Neural cell (in vitro differentiated cells): Measurements from ENCODE around the gene DNAH6. TPM values are rescaled to one million over a fixed set of nuclear protein-coding genes. Genes with fewer than 3 reads are reported as not detected.

Experiments
- H2AFZ ChIP-seq: fragments of 200-600, 300-800 bp; sonication (generic), shearing (Covaris generic); 2 replicates; pipeline ENCODE4 v1.6.0; 2014; ENCODE audit warnings: low read depth, mild to moderate bottlenecking, antibody characterized with exemption, low read length, moderate library complexity
- H3F3A ChIP-seq: fragments of 200-600 bp; shearing (Covaris generic); 2 replicates; pipeline ENCODE4 v1.6.1; 2016; ENCODE audit warnings: mild to moderate bottlenecking, moderate library complexity, mixed read lengths, antibody characterized with exemption, low read length; ENCODE audit not compliant: insufficient read depth, poor library complexity, severe bottlenecking
- H3K27ac ChIP-seq: fragments of 200-600, 300-800 bp; sonication (generic), shearing (Covaris generic); 2 replicates; pipeline ENCODE4 v1.5.1; 2014; ENCODE audit warnings: mild to moderate bottlenecking, low read length, moderate library complexity
- H3K27me3 ChIP-seq: fragments of 300-800, 200-600 bp; sonication (generic), shearing (Covaris generic); 2 replicates; pipeline ENCODE4 v1.6.0; 2014; ENCODE audit warnings: mild to moderate bottlenecking, low read depth, low read length, moderate library complexity; ENCODE audit not compliant: insufficient read depth
- H3K36me3 ChIP-seq: fragments of 300-800, 200-600 bp; sonication (generic), shearing (Covaris generic); 2 replicates; pipeline ENCODE4 v1.5.1; 2014; ENCODE audit warnings: mild to moderate bottlenecking, antibody characterized with exemption, low read length, moderate library complexity; ENCODE audit not compliant: insufficient read depth
- H3K4me2 ChIP-seq: fragments of 300-800, 200-600 bp; sonication (generic), shearing (Covaris generic); 2 replicates; pipeline ENCODE4 v1.6.0; 2014; ENCODE audit warnings: mild to moderate bottlenecking, low read length
- H3K4me3 ChIP-seq: fragments of 300-800, 200-600 bp; sonication (generic), shearing (Covaris generic); 2 replicates; pipeline ENCODE4 v1.5.1; 2014; ENCODE audit warnings: mild to moderate bottlenecking, low read length, moderate library complexity
- H3K79me2 ChIP-seq: fragments of 200-600 bp; shearing (Covaris generic); replicated peaks from 2 replicates; pipeline ENCODE4 v1.6.0; 2014; ENCODE audit warnings: mild to moderate bottlenecking, low read length, moderate library complexity; ENCODE audit not compliant: insufficient read depth
- H3K9ac ChIP-seq: fragments of 300-800, 200-600 bp; sonication (generic), shearing (Covaris generic); 2 replicates; pipeline ENCODE4 v1.6.1; 2016; ENCODE audit warnings: mild to moderate bottlenecking, low read length, mixed read lengths
- H3K9me2 ChIP-seq: fragments of 200-600 bp; shearing (Covaris generic); 2 replicates; pipeline ENCODE4 v1.6.1; 2016; ENCODE audit warnings: mild to moderate bottlenecking, low read length, mixed read lengths; ENCODE audit not compliant: insufficient read depth
- H3K9me3 ChIP-seq: fragments of 200-600, 300-800 bp; sonication (generic), shearing (Covaris generic); 2 replicates; pipeline ENCODE4 v1.6.1; 2016; ENCODE audit warnings: mild to moderate bottlenecking, mixed run types, low read length, moderate library complexity, mixed read lengths
- H4K20me1 ChIP-seq: fragments of 200-600 bp; shearing (Covaris generic); 2 replicates; pipeline ENCODE4 v1.6.1; 2016; ENCODE audit warnings: mild to moderate bottlenecking, mixed run types; ENCODE audit not compliant: insufficient read depth
- EP300 ChIP-seq: fragments of 450-650 bp; conservative IDR thresholded peaks from 2 replicates; pipeline ENCODE4 v1.6.1; 2014; ENCODE audit warnings: antibody characterized with exemption, mild to moderate bottlenecking, moderate library complexity; ENCODE audit not compliant: poor library complexity, severe bottlenecking
- EZH2 ChIP-seq: fragments of 200-600, 300-800 bp; shearing (Covaris generic), sonication (generic); IDR thresholded peaks from 2 replicates; pipeline ENCODE4 v1.6.1; 2014; ENCODE audit warnings: antibody characterized with exemption, low read length, borderline replicate concordance, mild to moderate bottlenecking; ENCODE audit not compliant: insufficient read depth, poor library complexity, severe bottlenecking
- MXI1 ChIP-seq: fragments of 450-650 bp; conservative IDR thresholded peaks from 2 replicates; pipeline ENCODE4 v1.6.1; 2014; ENCODE audit warnings: antibody characterized with exemption, mild to moderate bottlenecking; ENCODE audit not compliant: poor library complexity, severe bottlenecking
- POLR2AphosphoS5 ChIP-seq: IDR thresholded peaks from 2 replicates; pipeline ENCODE4 v1.6.1; 2012
- RAD21 ChIP-seq: fragments of 450-650 bp; conservative IDR thresholded peaks from 2 replicates; pipeline ENCODE4 v1.6.1; 2014; ENCODE audit warnings: antibody characterized with exemption, mild to moderate bottlenecking, moderate library complexity
- SMC3 ChIP-seq: fragments of 450-650 bp; conservative IDR thresholded peaks from 2 replicates; pipeline ENCODE4 v1.6.1; 2014; ENCODE audit warnings: antibody characterized with exemption, mild to moderate bottlenecking, moderate library complexity; ENCODE audit not compliant: poor library complexity
- TAF1 ChIP-seq: IDR thresholded peaks from 2 replicates; pipeline ENCODE4 v1.6.1; 2012; ENCODE audit warnings: low read depth
- polyA plus RNA-seq: library from polyadenylated mRNA; depleted of rRNA; stranded (reverse); fragments of >200 nt; gene quantifications from 2 replicates; pipeline ENCODE4 v1.2.3, GENCODE V29; 2014
- TF ChIP-seq, protein P1 (sequence below): fragments of 450-650 bp; IDR thresholded peaks from 2 replicates; pipeline ENCODE4 v1.5.1; 2014; ENCODE audit warnings: antibody characterized with exemption, mild to moderate bottlenecking, moderate library complexity; ENCODE audit not compliant: poor library complexity, severe bottlenecking
- TF ChIP-seq, protein P2 (sequence below): IDR thresholded peaks from 2 replicates; pipeline ENCODE4 v1.6.1; 2012; ENCODE audit warnings: borderline replicate concordance

DNAH6 gene
- polyA plus RNA-seq, 1 donor from 2014 or later, result 2.1 TPM

DNA sequence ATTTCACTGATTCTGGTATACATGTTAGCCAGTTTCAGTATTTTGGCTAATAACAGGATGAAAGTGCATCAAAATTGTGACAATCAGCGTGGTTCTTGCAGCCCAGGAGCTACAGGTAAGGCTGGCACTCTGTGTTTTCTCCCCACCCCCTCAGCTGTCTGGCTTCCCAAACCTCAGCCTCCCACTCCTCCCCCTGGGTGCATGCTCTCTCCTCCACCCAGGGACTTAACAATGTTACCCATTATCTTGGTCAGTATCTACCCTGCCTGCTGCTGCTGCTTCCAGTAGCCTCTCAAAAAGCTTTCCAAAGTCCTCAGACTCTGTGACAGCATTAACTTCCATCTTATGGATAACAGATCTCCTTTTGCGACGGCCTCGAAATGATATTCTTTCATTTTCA lies 323.6 kb downstream of the DNAH6 start:
- no peaks in the 10 kb centered on the region for H4K20me1 ChIP-seq
- no peaks in the 10 kb centered on the region for H3K79me2 ChIP-seq
- H3K9ac ChIP-seq, result no peak overlapping the region
- no peaks in the 10 kb centered on the region for H3K27me3 ChIP-seq
- H2AFZ ChIP-seq, result no peak overlapping the region
- H3F3A ChIP-seq, result no peaks in the 10 kb centered on the region
- H3K36me3 ChIP-seq, result no peaks in the 10 kb centered on the region
- H3K9me2 ChIP-seq, result no peaks in the 10 kb centered on the region
- no peak overlapping the region for H3K4me3 ChIP-seq
- no peak for TF ChIP-seq EP300
- H3K27ac ChIP-seq, result no peak overlapping the region
- H3K4me2 ChIP-seq, result no peak overlapping the region
- H3K9me3 ChIP-seq, result no peaks in the 10 kb centered on the region

DNA sequence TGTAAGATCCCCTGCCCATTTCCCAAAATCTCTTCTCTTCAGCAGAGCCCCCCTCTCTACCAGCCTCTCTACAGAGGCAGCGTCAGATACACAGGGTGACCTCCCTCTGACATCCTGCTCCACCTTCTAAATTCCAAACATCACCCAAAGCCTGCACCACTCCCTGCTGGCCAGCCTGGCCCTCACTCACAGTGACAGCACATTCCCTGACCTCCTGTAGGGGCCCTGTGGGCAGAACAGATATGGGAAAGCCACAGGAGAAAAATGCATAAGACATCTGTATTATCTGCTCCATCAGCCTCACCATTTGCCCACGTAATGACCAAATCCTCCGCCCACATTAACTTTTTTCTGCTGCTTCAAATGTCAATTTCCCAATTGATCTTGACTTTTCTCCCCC lies 324.0 kb downstream of the DNAH6 start:
- no peak overlapping the region for H3K4me3 ChIP-seq
- no peaks in the 10 kb centered on the region for H3K36me3 ChIP-seq
- H4K20me1 ChIP-seq, result no peaks in the 10 kb centered on the region
- no peak overlapping the region for H3K27ac ChIP-seq
- no peak overlapping the region for H2AFZ ChIP-seq
- no peaks in the 10 kb centered on the region for H3K79me2 ChIP-seq
- H3K9ac ChIP-seq, result no peak overlapping the region
- H3K4me2 ChIP-seq, result no peak overlapping the region
- H3K9me2 ChIP-seq, result no peaks in the 10 kb centered on the region
- no peaks in the 10 kb centered on the region for H3K9me3 ChIP-seq
- no peaks in the 10 kb centered on the region for H3F3A ChIP-seq
- TF ChIP-seq TAF1 (no peak), MXI1 (no peak), EZH2 (no peak), RAD21 (no peak), SMC3 (no peak), EP300 (no peak), POLR2AphosphoS5 (no peak)
- TF ChIP-seq, protein P1, sequence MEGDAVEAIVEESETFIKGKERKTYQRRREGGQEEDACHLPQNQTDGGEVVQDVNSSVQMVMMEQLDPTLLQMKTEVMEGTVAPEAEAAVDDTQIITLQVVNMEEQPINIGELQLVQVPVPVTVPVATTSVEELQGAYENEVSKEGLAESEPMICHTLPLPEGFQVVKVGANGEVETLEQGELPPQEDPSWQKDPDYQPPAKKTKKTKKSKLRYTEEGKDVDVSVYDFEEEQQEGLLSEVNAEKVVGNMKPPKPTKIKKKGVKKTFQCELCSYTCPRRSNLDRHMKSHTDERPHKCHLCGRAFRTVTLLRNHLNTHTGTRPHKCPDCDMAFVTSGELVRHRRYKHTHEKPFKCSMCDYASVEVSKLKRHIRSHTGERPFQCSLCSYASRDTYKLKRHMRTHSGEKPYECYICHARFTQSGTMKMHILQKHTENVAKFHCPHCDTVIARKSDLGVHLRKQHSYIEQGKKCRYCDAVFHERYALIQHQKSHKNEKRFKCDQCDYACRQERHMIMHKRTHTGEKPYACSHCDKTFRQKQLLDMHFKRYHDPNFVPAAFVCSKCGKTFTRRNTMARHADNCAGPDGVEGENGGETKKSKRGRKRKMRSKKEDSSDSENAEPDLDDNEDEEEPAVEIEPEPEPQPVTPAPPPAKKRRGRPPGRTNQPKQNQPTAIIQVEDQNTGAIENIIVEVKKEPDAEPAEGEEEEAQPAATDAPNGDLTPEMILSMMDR, result no peak
- TF ChIP-seq, protein P2, sequence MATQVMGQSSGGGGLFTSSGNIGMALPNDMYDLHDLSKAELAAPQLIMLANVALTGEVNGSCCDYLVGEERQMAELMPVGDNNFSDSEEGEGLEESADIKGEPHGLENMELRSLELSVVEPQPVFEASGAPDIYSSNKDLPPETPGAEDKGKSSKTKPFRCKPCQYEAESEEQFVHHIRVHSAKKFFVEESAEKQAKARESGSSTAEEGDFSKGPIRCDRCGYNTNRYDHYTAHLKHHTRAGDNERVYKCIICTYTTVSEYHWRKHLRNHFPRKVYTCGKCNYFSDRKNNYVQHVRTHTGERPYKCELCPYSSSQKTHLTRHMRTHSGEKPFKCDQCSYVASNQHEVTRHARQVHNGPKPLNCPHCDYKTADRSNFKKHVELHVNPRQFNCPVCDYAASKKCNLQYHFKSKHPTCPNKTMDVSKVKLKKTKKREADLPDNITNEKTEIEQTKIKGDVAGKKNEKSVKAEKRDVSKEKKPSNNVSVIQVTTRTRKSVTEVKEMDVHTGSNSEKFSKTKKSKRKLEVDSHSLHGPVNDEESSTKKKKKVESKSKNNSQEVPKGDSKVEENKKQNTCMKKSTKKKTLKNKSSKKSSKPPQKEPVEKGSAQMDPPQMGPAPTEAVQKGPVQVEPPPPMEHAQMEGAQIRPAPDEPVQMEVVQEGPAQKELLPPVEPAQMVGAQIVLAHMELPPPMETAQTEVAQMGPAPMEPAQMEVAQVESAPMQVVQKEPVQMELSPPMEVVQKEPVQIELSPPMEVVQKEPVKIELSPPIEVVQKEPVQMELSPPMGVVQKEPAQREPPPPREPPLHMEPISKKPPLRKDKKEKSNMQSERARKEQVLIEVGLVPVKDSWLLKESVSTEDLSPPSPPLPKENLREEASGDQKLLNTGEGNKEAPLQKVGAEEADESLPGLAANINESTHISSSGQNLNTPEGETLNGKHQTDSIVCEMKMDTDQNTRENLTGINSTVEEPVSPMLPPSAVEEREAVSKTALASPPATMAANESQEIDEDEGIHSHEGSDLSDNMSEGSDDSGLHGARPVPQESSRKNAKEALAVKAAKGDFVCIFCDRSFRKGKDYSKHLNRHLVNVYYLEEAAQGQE, result no peak
- H3K27me3 ChIP-seq, result no peaks in the 10 kb centered on the region

DNA sequence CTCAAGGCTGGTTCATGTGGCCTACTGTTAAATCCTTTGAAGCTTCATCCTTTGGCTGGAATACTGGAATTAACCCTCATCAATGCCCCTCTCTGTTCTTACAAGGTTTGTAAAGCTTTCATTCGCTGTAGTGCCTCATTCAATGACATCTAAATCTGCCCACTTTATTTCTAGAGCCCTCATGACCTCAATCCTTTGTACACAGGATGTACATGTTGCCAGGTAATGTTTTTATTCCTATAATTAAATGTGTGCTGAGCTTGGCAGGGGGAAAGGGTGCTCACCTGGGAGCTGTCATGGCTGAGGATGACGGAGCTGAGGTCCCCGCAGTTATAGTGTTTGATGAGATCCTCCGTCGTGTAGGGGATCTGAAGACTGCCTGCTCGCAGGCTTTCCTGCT lies 325.3 kb downstream of the DNAH6 start:
- Histone ChIP-seq H3K27ac (no peak overlapping the region), H3K36me3 (no peaks in the 10 kb centered on the region), H2AFZ (no peak overlapping the region), H3K9ac (no peak overlapping the region), H3K79me2 (no peaks in the 10 kb centered on the region), H3F3A (no peaks in the 10 kb centered on the region), H3K9me2 (no peaks in the 10 kb centered on the region), H4K20me1 (no peaks in the 10 kb centered on the region), H3K4me2 (no peak overlapping the region), H3K9me3 (no peaks in the 10 kb centered on the region), H3K4me3 (no peak overlapping the region), H3K27me3 (no peaks in the 10 kb centered on the region)
- TF ChIP-seq, protein P2, result no peak
- no peak for TF ChIP-seq EP300
- TF ChIP-seq TAF1, result no peak
- TF ChIP-seq SMC3, result no peak
- no peak for TF ChIP-seq POLR2AphosphoS5
- TF ChIP-seq EZH2, result no peak
- no peak for TF ChIP-seq RAD21
- TF ChIP-seq, protein P1, result no peak
- TF ChIP-seq MXI1, result no peak
